ENCODE data around the gene SRGAP2B.
"Not testable (repeated sequence)": the region's sequence is repeated elsewhere in the genome, so short reads cannot be mapped to it uniquely, and the experiment has no call there.

- TF ChIP-seq CTCF (IDR thresholded peaks at IDR 0.05); ZFX (IDR thresholded peaks at IDR 0.05; ENCODE audit: borderline replicate concordance): not testable (repeated sequence)
Observed at GRCh38 chr1:144930085-144930777, 164.9 kb downstream of the SRGAP2B start.

Data from 22Rv1 (cell line).